Endothelial cell of umbilical vein (primary cell): ENCODE results near the gene GUCA2B. TPM values are rescaled to one million over a fixed set of nuclear protein-coding genes. Genes with fewer than 3 reads are reported as not detected.

Source experiments
- BruUV-seq: library from RNA; stranded (reverse); fragments of 400-500 nt; replicated peaks from 2 replicates; lab custom pipeline; 2021; lab: Mats Ljungman, UMichigan
- CTCF ChIA-PET: fragments of 300-600, 350-600 bp; sonication (Branson Sonifier 250); formaldehyde crosslinking; loops from one replicate; lab custom pipeline; 2021; ENCODE audit warnings: antibody characterized with exemption, inconsistent platforms; lab: Charles Lee
- POLR2A ChIA-PET: fragments of 300-600, 350-600 bp; sonication (Branson Sonifier 250); formaldehyde crosslinking; loops from one replicate; lab custom pipeline; 2021; ENCODE audit warnings: antibody characterized with exemption, inconsistent platforms; lab: Charles Lee
- DNase-seq: peaks from one replicate; pipeline ENCODE4 v3.0.0-alpha.2; 2011; ENCODE audit warnings: low read depth, low spot score
- FAIRE-seq: peaks from 2 replicates; lab custom pipeline; 2011; peaks lifted over from hg19 to GRCh38; lab: Jason Lieb, UNC
- H2AFZ ChIP-seq: 2 replicates; pipeline ENCODE4 v1.6.0; 2012; ENCODE audit warnings: low read depth, low read length, control low read depth, inconsistent platforms
- H3K27ac ChIP-seq: 2 replicates; pipeline ENCODE4 v1.5.1; 2011; ENCODE audit warnings: low read depth, mild to moderate bottlenecking, control low read depth, low read length, moderate library complexity; ENCODE audit not compliant: insufficient read depth
- H3K27me3 ChIP-seq, 2 experiments: 2 replicates each; pipeline versions ENCODE4 v1.6.0 to v1.6.1; 2011; ENCODE audit warnings: low read length in 2 of 2, mixed read lengths in 1 of 2; ENCODE audit not compliant: control insufficient read depth in 2 of 2, insufficient read depth in 2 of 2
- H3K36me3 ChIP-seq, 2 experiments: 2 replicates in 1 of 2; 3 replicates in 1 of 2; pipeline ENCODE4 v1.5.1; 2011; ENCODE audit warnings: low read length in 2 of 2, mild to moderate bottlenecking in 1 of 2, moderate library complexity in 1 of 2; ENCODE audit not compliant: control insufficient read depth in 2 of 2, insufficient read depth in 2 of 2; ENCODE audit errors: extremely low read depth in 1 of 2
- H3K4me1 ChIP-seq: 3 replicates; pipeline ENCODE4 v1.5.1; 2011; ENCODE audit warnings: mild to moderate bottlenecking, low read length; ENCODE audit not compliant: control insufficient read depth, insufficient read depth; ENCODE audit errors: extremely low read depth
- H3K4me2 ChIP-seq: 2 replicates; pipeline ENCODE4 v1.6.1; 2011; ENCODE audit warnings: low read length, control low read depth, mixed read lengths; ENCODE audit not compliant: insufficient read depth
- H3K4me3 ChIP-seq, 3 experiments: fragments of 200-600 bp in 1 of 3; sonication (generic), shearing (Covaris generic) in 1 of 3; replicated peaks in 1 of 3; 2 replicates each; pipeline ENCODE4 v1.5.1; 2011 to 2016; ENCODE audit warnings: control low read depth in 3 of 3, low read length in 3 of 3, mild to moderate bottlenecking in 2 of 3, inconsistent platforms in 1 of 3, low read depth in 1 of 3, moderate library complexity in 1 of 3; ENCODE audit not compliant: insufficient read depth in 1 of 3
- H3K79me2 ChIP-seq: 2 replicates; pipeline ENCODE4 v1.6.0; 2012; ENCODE audit warnings: low read length, inconsistent platforms; ENCODE audit not compliant: control insufficient read depth, insufficient read depth
- H3K9ac ChIP-seq: replicated peaks from 2 replicates; pipeline ENCODE3; 2011; ENCODE audit warnings: low read length, control low read depth; ENCODE audit not compliant: insufficient read depth; ENCODE audit errors: extremely low read depth
- H3K9me1 ChIP-seq: replicated peaks from 3 replicates; pipeline ENCODE4 v1.6.0; 2011; ENCODE audit warnings: mild to moderate bottlenecking, low read length; ENCODE audit not compliant: control insufficient read depth, insufficient read depth; ENCODE audit errors: extremely low read depth
- H3K9me3 ChIP-seq: replicated peaks from 2 replicates; pipeline ENCODE4 v1.5.1; 2012; ENCODE audit warnings: low read length, inconsistent platforms; ENCODE audit not compliant: control insufficient read depth, insufficient read depth
- H4K20me1 ChIP-seq: replicated peaks from 2 replicates; pipeline ENCODE3; 2011; ENCODE audit warnings: mild to moderate bottlenecking, low read length; ENCODE audit not compliant: control insufficient read depth, insufficient read depth; ENCODE audit errors: extremely low read depth
- CTCF ChIP-seq, 2 donors: IDR thresholded peaks; 1 replicate in 1 of 2; 2 replicates in 1 of 2; pipeline ENCODE4 v1.5.1; 2011; ENCODE audit warnings: low read length in 2 of 2, mild to moderate bottlenecking in 2 of 2, moderate library complexity in 2 of 2, control low read depth in 1 of 2, inconsistent platforms in 1 of 2, low read depth in 1 of 2; ENCODE audit not compliant: insufficient read depth in 1 of 2; ENCODE audit errors: extremely low read depth in 1 of 2
- EZH2 ChIP-seq: IDR thresholded peaks from 2 replicates; pipeline ENCODE4 v1.6.1; 2012; ENCODE audit warnings: borderline replicate concordance, low read depth, mild to moderate bottlenecking, moderate library complexity, low read length, inconsistent platforms; ENCODE audit not compliant: severe bottlenecking
- FOS ChIP-seq: IDR thresholded peaks from 2 replicates; pipeline ENCODE4 v1.6.1; 2011; ENCODE audit warnings: mild to moderate bottlenecking, low read length, moderate library complexity, borderline replicate concordance; ENCODE audit not compliant: insufficient read depth
- GATA2 ChIP-seq: IDR thresholded peaks from 2 replicates; pipeline ENCODE4 v1.7.0; 2011; ENCODE audit warnings: low read depth, mild to moderate bottlenecking, moderate library complexity, mixed read lengths, low read length; ENCODE audit not compliant: insufficient read length, insufficient read depth
- JUN ChIP-seq: IDR thresholded peaks from 2 replicates; pipeline ENCODE4 v1.6.1; 2011; ENCODE audit warnings: borderline replicate concordance, low read depth; ENCODE audit not compliant: insufficient read length, insufficient read depth
- MAX ChIP-seq: IDR thresholded peaks from 2 replicates; pipeline ENCODE4 v1.6.1; 2011; ENCODE audit not compliant: insufficient read depth, insufficient read length
- MYC ChIP-seq: IDR thresholded peaks from one replicate; pipeline ENCODE4 v1.6.1; 2011; ENCODE audit warnings: mild to moderate bottlenecking, low read depth, low read length
- POLR2A ChIP-seq: IDR thresholded peaks from 2 replicates; pipeline ENCODE4 v1.6.1; 2012; ENCODE audit warnings: low read depth, mild to moderate bottlenecking, control low read depth, low read length
- POLR2AphosphoS5 ChIP-seq: IDR thresholded peaks from 2 replicates; pipeline ENCODE4 v1.6.1; 2012; ENCODE audit warnings: low read depth, mild to moderate bottlenecking, control low read depth, low read length, moderate library complexity; ENCODE audit not compliant: insufficient read depth
- dilution Hi-C: fragments of 300-500 bp; cut with MboI; formaldehyde crosslinking; loops from one replicate; pipeline ENCODE4 v1.15.0; 2019; ENCODE audit warnings: low sequenced_read_pairs; ENCODE audit not compliant: extremely low pct_ligation_motif_present
- intact Hi-C: fragments of 100-400 bp; cut with micrococcal nuclease; formaldehyde crosslinking; loops from one replicate; pipeline ENCODE4 v1.10.0; 2022
- polyA plus RNA-seq, 4 experiments: library from polyadenylated mRNA; depleted of rRNA in 3 of 4; stranded (reverse) in 3 of 4; unstranded in 1 of 4; fragments of >200 nt; gene quantifications; 2 replicates each; pipeline versions ENCODE4 v1.2.1 to v1.2.3, GENCODE V29; 2011 to 2012; ENCODE audit warnings: missing spikeins in 1 of 4
- total RNA-seq: library from RNA; stranded (reverse); gene quantifications from 2 replicates; pipeline ENCODE4 v1.2.3, GENCODE V29; 2021

The GUCA2B gene
- total and polyA plus RNA-seq, 2 donors (not counting 3 experiments of a cell fraction or from before 2014, with no cell fraction given): not detected

GRCh38 chr1:42128499-42128898 is 24.7 kb upstream of the GUCA2B start:
- no peak overlapping the region for H3K4me2 ChIP-seq
- CTCF ChIA-PET: no interaction called here
- no peak overlapping the region for H3K4me3 ChIP-seq
- no peaks in the 10 kb centered on the region for H3K9me1 ChIP-seq
- no peak overlapping the region for H2AFZ ChIP-seq
- no peak for FAIRE-seq
- no peak overlapping the region for H3K27ac ChIP-seq
- TF ChIP-seq FOS (no peak), POLR2AphosphoS5 (no peak), GATA2 (no peak), JUN (no peak), MAX (no peak), CTCF (IDR thresholded peaks at IDR 0.05; ENCODE audit: extremely low read depth in 1 of 2, insufficient read depth in 1 of 2, low read depth in 1 of 2, low read length in 2 of 2) (no peak), MYC (no peak), POLR2A (no peak), EZH2 (no peak)
- no peaks in the 10 kb centered on the region for H3K4me1 ChIP-seq
- DNase-seq: no peak
- no TSS peak for BruUV-seq
- no peaks in the 10 kb centered on the region for H4K20me1 ChIP-seq
- dilution Hi-C loops (no loop called here), intact Hi-C loops (no loop called here)
- no peaks in the 10 kb centered on the region for H3K36me3 ChIP-seq
- POLR2A ChIA-PET: no interaction called here
- no peaks in the 10 kb centered on the region for H3K9me3 ChIP-seq
- peaks cover 6 to 14% of the 10 kb centered on the region in 2 experiments for H3K27me3 ChIP-seq
- H3K9ac ChIP-seq: no peak overlapping the region
- H3K79me2 ChIP-seq: no peaks in the 10 kb centered on the region
